ENCODE data around the gene EIF1. TPM values are rescaled to one million over a fixed set of nuclear protein-coding genes. Genes with fewer than 3 reads are reported as not detected.

The EIF1 gene
- total and polyA plus RNA-seq, 2 experiments from 2014 or later = 272 to 603 TPM

- Histone ChIP-seq H2AFZ (peak overlapping the region; percentile 99), H3K27ac (ENCODE audit: low read depth) (no peak overlapping the region), H3K4me1 (ENCODE audit: insufficient read depth) (no peaks in the 10 kb centered on the region), H3K9me2 (ENCODE audit: insufficient read depth) (no peaks in the 10 kb centered on the region), H3K4me3 (peak overlapping the region; percentile 69), H3K27me3 (ENCODE audit: insufficient read depth) (no peaks in the 10 kb centered on the region), H3K36me3 (ENCODE audit: insufficient read depth) (no peaks in the 10 kb centered on the region), H3K79me2 (replicated peaks; ENCODE audit: insufficient read depth) (no peaks in the 10 kb centered on the region), H3F3A (replicated peaks; ENCODE audit: low read depth) (no peaks in the 10 kb centered on the region), H4K20me1 (replicated peaks; ENCODE audit: insufficient read depth) (no peaks in the 10 kb centered on the region), H3K4me2 (peak overlapping the region; percentile 87)
- H3K4me3 Mint-ChIP-seq = peak overlapping the region; percentile 73
- H3K27ac Mint-ChIP-seq = 0 out of 2 replicates have a peak overlapping the region, but pooled peaks have one; percentile 61
- DNase-seq (ENCODE audit: low spot score) = peak; percentile 94
- H3K9me3 Mint-ChIP-seq = no peaks in the 10 kb centered on the region
- TF ChIP-seq POLR2AphosphoS5 (IDR thresholded peaks at IDR 0.05; ENCODE audit: low read depth) = no peak
- no peak for TF ChIP-seq EZH2 (IDR thresholded peaks at IDR 0.05; ENCODE audit: low read depth, unreplicated experiment)
- no peak for TF ChIP-seq EZH2phosphoT487 (IDR thresholded peaks at IDR 0.05; ENCODE audit: unreplicated experiment)
- no peak for TF ChIP-seq STAT1 (IDR thresholded peaks at IDR 0.05; ENCODE audit: unreplicated experiment)
- TF ChIP-seq JUNB (IDR thresholded peaks at IDR 0.05; ENCODE audit: unreplicated experiment) = no peak
- TF ChIP-seq CREB1 (CRISPR knock-in tag; IDR thresholded peaks at IDR 0.05; ENCODE audit: low read depth) = 0 out of 2 replicates have a peak, but pooled peaks have one; percentile 5
- TF ChIP-seq ZNF114 (CRISPR knock-in tag; IDR thresholded peaks at IDR 0.05) = no peak
- TF ChIP-seq, protein P1, sequence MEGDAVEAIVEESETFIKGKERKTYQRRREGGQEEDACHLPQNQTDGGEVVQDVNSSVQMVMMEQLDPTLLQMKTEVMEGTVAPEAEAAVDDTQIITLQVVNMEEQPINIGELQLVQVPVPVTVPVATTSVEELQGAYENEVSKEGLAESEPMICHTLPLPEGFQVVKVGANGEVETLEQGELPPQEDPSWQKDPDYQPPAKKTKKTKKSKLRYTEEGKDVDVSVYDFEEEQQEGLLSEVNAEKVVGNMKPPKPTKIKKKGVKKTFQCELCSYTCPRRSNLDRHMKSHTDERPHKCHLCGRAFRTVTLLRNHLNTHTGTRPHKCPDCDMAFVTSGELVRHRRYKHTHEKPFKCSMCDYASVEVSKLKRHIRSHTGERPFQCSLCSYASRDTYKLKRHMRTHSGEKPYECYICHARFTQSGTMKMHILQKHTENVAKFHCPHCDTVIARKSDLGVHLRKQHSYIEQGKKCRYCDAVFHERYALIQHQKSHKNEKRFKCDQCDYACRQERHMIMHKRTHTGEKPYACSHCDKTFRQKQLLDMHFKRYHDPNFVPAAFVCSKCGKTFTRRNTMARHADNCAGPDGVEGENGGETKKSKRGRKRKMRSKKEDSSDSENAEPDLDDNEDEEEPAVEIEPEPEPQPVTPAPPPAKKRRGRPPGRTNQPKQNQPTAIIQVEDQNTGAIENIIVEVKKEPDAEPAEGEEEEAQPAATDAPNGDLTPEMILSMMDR (conservative IDR thresholded peaks at IDR 0.05; ENCODE audit: low read depth in 2 of 2) = peak; percentile 89 to 91
- peaks cover 4% of the 10 kb centered on the region; the same call in 1 of the 3 replicates for H3K4me1 Mint-ChIP-seq
- H3K27me3 Mint-ChIP-seq (ENCODE audit: insufficient read depth, low read depth, poor library complexity) = peaks cover 4% of the 10 kb centered on the region
- H3K36me3 Mint-ChIP-seq (ENCODE audit: low read depth) = no peaks in the 10 kb centered on the region
- peak; percentile 92 for ATAC-seq
Measured at GRCh38 chr17:41648411-41649195, 40.1 kb upstream of the EIF1 start.

DNA sequence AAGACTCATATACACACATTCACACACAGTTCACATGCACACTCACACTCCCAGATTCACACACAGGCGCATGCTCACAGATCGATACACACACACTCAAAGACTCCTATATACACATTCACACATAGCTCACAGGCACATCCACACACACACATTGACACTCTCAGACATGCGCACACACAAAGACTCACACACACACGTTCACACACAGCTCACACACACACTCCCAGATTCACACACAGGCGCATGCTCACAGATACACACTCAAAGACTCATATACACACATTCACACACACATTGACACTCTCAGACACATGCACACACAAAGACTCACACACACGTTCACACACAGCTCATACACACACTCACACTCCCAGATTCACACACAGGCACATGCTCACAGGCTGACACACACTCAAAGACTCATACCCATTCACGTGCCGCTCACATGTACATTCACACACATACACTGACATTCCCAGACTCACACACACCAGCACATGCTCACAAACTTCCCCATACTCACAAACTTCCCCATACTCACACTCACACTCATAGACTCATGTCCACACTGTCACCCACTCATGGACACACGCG is 38.7 kb upstream of the EIF1 start:
- H3K79me2 ChIP-seq (replicated peaks; ENCODE audit: insufficient read depth) = no peaks in the 10 kb centered on the region
- Mint-ChIP-seq H3K27me3 (ENCODE audit: insufficient read depth, low read depth, poor library complexity) (peaks cover 6% of the 10 kb centered on the region), H3K27ac (no peak overlapping the region), H3K4me1 (peaks cover 4% of the 10 kb centered on the region; the same call in 1 of the 3 replicates), H3K4me3 (no peak overlapping the region), H3K9me3 (no peaks in the 10 kb centered on the region), H3K36me3 (ENCODE audit: low read depth) (no peaks in the 10 kb centered on the region)
- ATAC-seq (no peak), DNase-seq (ENCODE audit: low spot score) (no peak)
- H3K27me3 ChIP-seq (ENCODE audit: insufficient read depth) = no peaks in the 10 kb centered on the region
- H3K4me2 ChIP-seq = no peak overlapping the region
- H4K20me1 ChIP-seq (replicated peaks; ENCODE audit: insufficient read depth) = no peaks in the 10 kb centered on the region
- no peaks in the 10 kb centered on the region for H3F3A ChIP-seq (replicated peaks; ENCODE audit: low read depth)
- no peak overlapping the region for H3K4me3 ChIP-seq
- H3K4me1 ChIP-seq (ENCODE audit: insufficient read depth) = no peaks in the 10 kb centered on the region; the same call in 1 of the 2 replicates
- H2AFZ ChIP-seq = no peak overlapping the region
- H3K27ac ChIP-seq (ENCODE audit: low read depth) = no peak overlapping the region
- no peaks in the 10 kb centered on the region for H3K36me3 ChIP-seq (ENCODE audit: insufficient read depth)
- H3K9me2 ChIP-seq (ENCODE audit: insufficient read depth) = no peaks in the 10 kb centered on the region
- TF ChIP-seq, protein P2, sequence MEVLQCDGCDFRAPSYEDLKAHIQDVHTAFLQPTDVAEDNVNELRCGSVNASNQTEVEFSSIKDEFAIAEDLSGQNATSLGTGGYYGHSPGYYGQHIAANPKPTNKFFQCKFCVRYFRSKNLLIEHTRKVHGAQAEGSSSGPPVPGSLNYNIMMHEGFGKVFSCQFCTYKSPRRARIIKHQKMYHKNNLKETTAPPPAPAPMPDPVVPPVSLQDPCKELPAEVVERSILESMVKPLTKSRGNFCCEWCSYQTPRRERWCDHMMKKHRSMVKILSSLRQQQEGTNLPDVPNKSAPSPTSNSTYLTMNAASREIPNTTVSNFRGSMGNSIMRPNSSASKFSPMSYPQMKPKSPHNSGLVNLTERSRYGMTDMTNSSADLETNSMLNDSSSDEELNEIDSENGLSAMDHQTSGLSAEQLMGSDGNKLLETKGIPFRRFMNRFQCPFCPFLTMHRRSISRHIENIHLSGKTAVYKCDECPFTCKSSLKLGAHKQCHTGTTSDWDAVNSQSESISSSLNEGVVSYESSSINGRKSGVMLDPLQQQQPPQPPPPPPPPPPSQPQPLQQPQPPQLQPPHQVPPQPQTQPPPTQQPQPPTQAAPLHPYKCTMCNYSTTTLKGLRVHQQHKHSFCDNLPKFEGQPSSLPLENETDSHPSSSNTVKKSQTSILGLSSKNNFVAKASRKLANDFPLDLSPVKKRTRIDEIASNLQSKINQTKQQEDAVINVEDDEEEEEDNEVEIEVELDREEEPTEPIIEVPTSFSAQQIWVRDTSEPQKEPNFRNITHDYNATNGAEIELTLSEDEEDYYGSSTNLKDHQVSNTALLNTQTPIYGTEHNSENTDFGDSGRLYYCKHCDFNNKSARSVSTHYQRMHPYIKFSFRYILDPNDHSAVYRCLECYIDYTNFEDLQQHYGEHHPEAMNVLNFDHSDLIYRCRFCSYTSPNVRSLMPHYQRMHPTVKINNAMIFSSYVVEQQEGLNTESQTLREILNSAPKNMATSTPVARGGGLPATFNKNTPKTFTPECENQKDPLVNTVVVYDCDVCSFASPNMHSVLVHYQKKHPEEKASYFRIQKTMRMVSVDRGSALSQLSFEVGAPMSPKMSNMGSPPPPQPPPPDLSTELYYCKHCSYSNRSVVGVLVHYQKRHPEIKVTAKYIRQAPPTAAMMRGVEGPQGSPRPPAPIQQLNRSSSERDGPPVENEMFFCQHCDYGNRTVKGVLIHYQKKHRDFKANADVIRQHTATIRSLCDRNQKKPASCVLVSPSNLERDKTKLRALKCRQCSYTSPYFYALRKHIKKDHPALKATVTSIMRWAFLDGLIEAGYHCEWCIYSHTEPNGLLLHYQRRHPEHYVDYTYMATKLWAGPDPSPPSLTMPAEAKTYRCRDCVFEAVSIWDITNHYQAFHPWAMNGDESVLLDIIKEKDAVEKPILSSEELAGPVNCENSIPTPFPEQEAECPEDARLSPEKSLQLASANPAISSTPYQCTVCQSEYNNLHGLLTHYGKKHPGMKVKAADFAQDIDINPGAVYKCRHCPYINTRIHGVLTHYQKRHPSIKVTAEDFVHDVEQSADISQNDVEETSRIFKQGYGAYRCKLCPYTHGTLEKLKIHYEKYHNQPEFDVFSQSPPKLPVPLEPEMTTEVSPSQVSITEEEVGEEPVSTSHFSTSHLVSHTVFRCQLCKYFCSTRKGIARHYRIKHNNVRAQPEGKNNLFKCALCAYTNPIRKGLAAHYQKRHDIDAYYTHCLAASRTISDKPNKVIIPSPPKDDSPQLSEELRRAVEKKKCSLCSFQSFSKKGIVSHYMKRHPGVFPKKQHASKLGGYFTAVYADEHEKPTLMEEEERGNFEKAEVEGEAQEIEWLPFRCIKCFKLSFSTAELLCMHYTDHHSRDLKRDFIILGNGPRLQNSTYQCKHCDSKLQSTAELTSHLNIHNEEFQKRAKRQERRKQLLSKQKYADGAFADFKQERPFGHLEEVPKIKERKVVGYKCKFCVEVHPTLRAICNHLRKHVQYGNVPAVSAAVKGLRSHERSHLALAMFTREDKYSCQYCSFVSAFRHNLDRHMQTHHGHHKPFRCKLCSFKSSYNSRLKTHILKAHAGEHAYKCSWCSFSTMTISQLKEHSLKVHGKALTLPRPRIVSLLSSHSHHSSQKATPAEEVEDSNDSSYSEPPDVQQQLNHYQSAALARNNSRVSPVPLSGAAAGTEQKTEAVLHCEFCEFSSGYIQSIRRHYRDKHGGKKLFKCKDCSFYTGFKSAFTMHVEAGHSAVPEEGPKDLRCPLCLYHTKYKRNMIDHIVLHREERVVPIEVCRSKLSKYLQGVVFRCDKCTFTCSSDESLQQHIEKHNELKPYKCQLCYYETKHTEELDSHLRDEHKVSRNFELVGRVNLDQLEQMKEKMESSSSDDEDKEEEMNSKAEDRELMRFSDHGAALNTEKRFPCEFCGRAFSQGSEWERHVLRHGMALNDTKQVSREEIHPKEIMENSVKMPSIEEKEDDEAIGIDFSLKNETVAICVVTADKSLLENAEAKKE (CRISPR knock-in tag; IDR thresholded peaks at IDR 0.05) = no peak
- TF ChIP-seq POLR2AphosphoS5 (IDR thresholded peaks at IDR 0.05; ENCODE audit: low read depth) (no peak), EZH2 (IDR thresholded peaks at IDR 0.05; ENCODE audit: low read depth, unreplicated experiment) (no peak), CREB1 (CRISPR knock-in tag; IDR thresholded peaks at IDR 0.05; ENCODE audit: low read depth) (no peak), ZNF114 (CRISPR knock-in tag; IDR thresholded peaks at IDR 0.05) (no peak), EZH2phosphoT487 (IDR thresholded peaks at IDR 0.05; ENCODE audit: unreplicated experiment) (no peak)

All from GM23338 (cell line).